GM12878 (cell line): ENCODE results near the gene INTS13. TPM values are rescaled to one million over a fixed set of nuclear protein-coding genes. Genes with fewer than 3 reads are reported as not detected.

Experiments
- polyA plus RNA-seq, 11 experiments: library from polyadenylated mRNA; depleted of rRNA in 4 of 11; unstranded in 6 of 11; stranded (reverse) in 5 of 11; fragments of >200 nt; fragmentation: Nextera tagmentation in 4 of 11; fragmentation: Illumina TruSeq in 1 of 11; extraction: Ambion mirVana in 4 of 11; extraction: Trizol in 1 of 11; gene quantifications; 1 replicate in 1 of 11; 2 replicates in 10 of 11; pipeline versions ENCODE4 v1.2.1 to v1.2.3, GENCODE V29; 2011 to 2016; ENCODE audit warnings: inconsistent platforms in 2 of 11, missing spikeins in 2 of 11, low read depth in 1 of 11
- total RNA-seq, 4 experiments: library from RNA; depleted of rRNA in 3 of 4; stranded (reverse); fragments of >200 nt in 3 of 4; fragmentation: Illumina TruSeq in 1 of 4; extraction: Trizol in 1 of 4; gene quantifications; 2 replicates each; pipeline versions ENCODE4 v1.2.1 to v1.2.3, GENCODE V29; 2013 to 2021

The INTS13 gene
- total and polyA plus RNA-seq, 10 of the 15 experiments (the other 5 are each of a cell fraction or from before 2014, with no cell fraction given), result 33.4 to 72.0 (median 59.9) TPM

Other genes with a start within 250 kb of the INTS13 start
- 61.6 and 62.7 TPM in 2 replicates for gene ITPR2, start 104.8 kb downstream of the INTS13 start, total RNA-seq (2014; rRNA removed)
- 67.0 and 73.4 TPM in 2 replicates for gene ITPR2, start 104.8 kb downstream of the INTS13 start, total RNA-seq (2014; rRNA removed; fragmentation: Illumina TruSeq; extraction: Trizol)
- 72.6 and 76.2 TPM in 2 replicates for gene ITPR2, start 104.8 kb downstream of the INTS13 start, total RNA-seq (2021)
- gene ITPR2, start 104.8 kb downstream of the INTS13 start, polyA plus RNA-seq (2011; rRNA removed), result 63.8 and 94.8 TPM in 2 replicates
- gene ITPR2, start 104.8 kb downstream of the INTS13 start, polyA plus RNA-seq (2014; fragmentation: Illumina TruSeq; extraction: Trizol), result 38.8 and 46.4 TPM in 2 replicates
- 10 to 100 TPM in 1 of 2 experiments, 1 to 10 TPM in 1; 7.5 to 10.9 TPM for gene ITPR2, start 104.8 kb downstream of the INTS13 start, polyA plus RNA-seq (2014; fragmentation: Nextera tagmentation; extraction: Ambion mirVana)
- gene ITPR2, start 104.8 kb downstream of the INTS13 start, polyA plus RNA-seq (2014; rRNA removed), result 22.9 and 24.5 TPM in 2 replicates
- gene ITPR2, start 104.8 kb downstream of the INTS13 start, polyA plus RNA-seq (2016; fragmentation: Nextera tagmentation; extraction: Ambion mirVana), result 10 to 100 TPM; 44.0 to 50.2 TPM
- 28.5 and 31.2 TPM in 2 replicates for gene FGFR1OP2, start 489 bp upstream of the INTS13 start, total RNA-seq (2014; rRNA removed)
- gene FGFR1OP2, start 489 bp upstream of the INTS13 start, total RNA-seq (2014; rRNA removed; fragmentation: Illumina TruSeq; extraction: Trizol), result 41.9 and 44.0 TPM in 2 replicates
- 30.1 and 32.7 TPM in 2 replicates for gene FGFR1OP2, start 489 bp upstream of the INTS13 start, total RNA-seq (2021)
- gene FGFR1OP2, start 489 bp upstream of the INTS13 start, polyA plus RNA-seq (2011; rRNA removed), result 59.1 and 121 TPM in 2 replicates
- gene FGFR1OP2, start 489 bp upstream of the INTS13 start, polyA plus RNA-seq (2014; fragmentation: Illumina TruSeq; extraction: Trizol), result 36.7 and 47.3 TPM in 2 replicates
- 10 to 100 TPM; 29.0 to 32.2 TPM for gene FGFR1OP2, start 489 bp upstream of the INTS13 start, polyA plus RNA-seq (2014; fragmentation: Nextera tagmentation; extraction: Ambion mirVana)
- gene FGFR1OP2, start 489 bp upstream of the INTS13 start, polyA plus RNA-seq (2014; rRNA removed), result 32.0 and 39.9 TPM in 2 replicates
- gene FGFR1OP2, start 489 bp upstream of the INTS13 start, polyA plus RNA-seq (2016; fragmentation: Nextera tagmentation; extraction: Ambion mirVana), result 10 to 100 TPM; 45.4 to 51.4 TPM
- gene TM7SF3, start 76.4 kb upstream of the INTS13 start, total RNA-seq (2014; rRNA removed), result 81.2 and 82.6 TPM in 2 replicates
- gene TM7SF3, start 76.4 kb upstream of the INTS13 start, total RNA-seq (2014; rRNA removed; fragmentation: Illumina TruSeq; extraction: Trizol), result 57.3 and 60.9 TPM in 2 replicates
- 53.5 and 53.7 TPM in 2 replicates for gene TM7SF3, start 76.4 kb upstream of the INTS13 start, total RNA-seq (2021)
- 336 and 341 TPM in 2 replicates for gene TM7SF3, start 76.4 kb upstream of the INTS13 start, polyA plus RNA-seq (2011; rRNA removed)
- gene TM7SF3, start 76.4 kb upstream of the INTS13 start, polyA plus RNA-seq (2014; fragmentation: Illumina TruSeq; extraction: Trizol), result 94.2 and 125 TPM in 2 replicates
- gene TM7SF3, start 76.4 kb upstream of the INTS13 start, polyA plus RNA-seq (2014; fragmentation: Nextera tagmentation; extraction: Ambion mirVana), result 10 to 100 TPM; 31.4 to 34.1 TPM
- 61.8 and 68.3 TPM in 2 replicates for gene TM7SF3, start 76.4 kb upstream of the INTS13 start, polyA plus RNA-seq (2014; rRNA removed)
- gene TM7SF3, start 76.4 kb upstream of the INTS13 start, polyA plus RNA-seq (2016; fragmentation: Nextera tagmentation; extraction: Ambion mirVana), result 100 to 1,000 TPM; 121 to 129 TPM
- 32.8 and 33.9 TPM in 2 replicates for gene MED21, start 84.6 kb upstream of the INTS13 start, total RNA-seq (2014; rRNA removed)
- 38.6 and 41.9 TPM in 2 replicates for gene MED21, start 84.6 kb upstream of the INTS13 start, total RNA-seq (2014; rRNA removed; fragmentation: Illumina TruSeq; extraction: Trizol)
- gene MED21, start 84.6 kb upstream of the INTS13 start, total RNA-seq (2021), result 25.5 and 29.1 TPM in 2 replicates
- 72.7 and 83.6 TPM in 2 replicates for gene MED21, start 84.6 kb upstream of the INTS13 start, polyA plus RNA-seq (2011; rRNA removed)
- gene MED21, start 84.6 kb upstream of the INTS13 start, polyA plus RNA-seq (2014; fragmentation: Illumina TruSeq; extraction: Trizol), result 33.9 and 34.7 TPM in 2 replicates
- gene MED21, start 84.6 kb upstream of the INTS13 start, polyA plus RNA-seq (2014; fragmentation: Nextera tagmentation; extraction: Ambion mirVana), result 10 to 100 TPM; 42.6 to 56.0 TPM
- 22.4 and 28.5 TPM in 2 replicates for gene MED21, start 84.6 kb upstream of the INTS13 start, polyA plus RNA-seq (2014; rRNA removed)
- gene MED21, start 84.6 kb upstream of the INTS13 start, polyA plus RNA-seq (2016; fragmentation: Nextera tagmentation; extraction: Ambion mirVana), result 10 to 100 TPM; 57.0 to 59.0 TPM
- gene C12orf71, start 144.6 kb upstream of the INTS13 start, total RNA-seq (2014; rRNA removed), result not detected in 2 replicates
- gene C12orf71, start 144.6 kb upstream of the INTS13 start, total RNA-seq (2014; rRNA removed; fragmentation: Illumina TruSeq; extraction: Trizol), result not detected in 2 replicates
- gene C12orf71, start 144.6 kb upstream of the INTS13 start, total RNA-seq (2021), result not detected in 2 replicates
- gene C12orf71, start 144.6 kb upstream of the INTS13 start, polyA plus RNA-seq (2011; rRNA removed), result not detected in 2 replicates
- gene C12orf71, start 144.6 kb upstream of the INTS13 start, polyA plus RNA-seq (2014; fragmentation: Illumina TruSeq; extraction: Trizol), result not detected in 2 replicates
- gene C12orf71, start 144.6 kb upstream of the INTS13 start, polyA plus RNA-seq (2014; fragmentation: Nextera tagmentation; extraction: Ambion mirVana), result under 1 TPM in 1 of 2 experiments, not detected in 1; 0.05 TPM
- not detected in 2 replicates for gene C12orf71, start 144.6 kb upstream of the INTS13 start, polyA plus RNA-seq (2014; rRNA removed)
- not detected for gene C12orf71, start 144.6 kb upstream of the INTS13 start, polyA plus RNA-seq (2016; fragmentation: Nextera tagmentation; extraction: Ambion mirVana)